Calu3 (cell line): ENCODE data around the gene ASIC2. TPM values are rescaled to one million over a fixed set of nuclear protein-coding genes. Genes with fewer than 3 reads are reported as not detected.

Source experiments
- BruUV-seq: library from RNA; stranded (reverse); fragments of 400-500 nt; replicated peaks from 2 replicates; lab custom pipeline; 2021; lab: Mats Ljungman, UMichigan
- CTCF ChIA-PET: fragments of 300-600 bp; sonication (Branson Sonifier 250); formaldehyde crosslinking; loops from one replicate; lab custom pipeline; 2022; ENCODE audit warnings: antibody characterized with exemption; lab: Charles Lee
- DNase-seq: peaks from one replicate; pipeline ENCODE4 v3.0.0; 2022
- H3K27ac Mint-ChIP-seq: one replicate; pipeline ENCODE4 v1.8.0; 2022; ENCODE audit warnings: mixed read lengths; ENCODE audit not compliant: unreplicated experiment
- H3K27me3 Mint-ChIP-seq: one replicate; pipeline ENCODE4 v1.8.0; 2022; ENCODE audit warnings: mixed read lengths; ENCODE audit not compliant: unreplicated experiment
- H3K36me3 Mint-ChIP-seq: one replicate; pipeline ENCODE4 v1.8.0; 2022; ENCODE audit warnings: mild to moderate bottlenecking, moderate library complexity, mixed read lengths; ENCODE audit not compliant: insufficient read depth, unreplicated experiment
- H3K4me1 Mint-ChIP-seq: one replicate; pipeline ENCODE4 v1.8.0; 2022; ENCODE audit warnings: mild to moderate bottlenecking, low read depth, mixed read lengths; ENCODE audit not compliant: unreplicated experiment
- H3K4me3 Mint-ChIP-seq: one replicate; pipeline ENCODE4 v1.8.0; 2022; ENCODE audit warnings: mild to moderate bottlenecking, low read depth, moderate library complexity, mixed read lengths; ENCODE audit not compliant: unreplicated experiment
- H3K9me3 Mint-ChIP-seq: one replicate; pipeline ENCODE4 v1.8.0; 2022; ENCODE audit warnings: low read depth, mixed read lengths; ENCODE audit not compliant: unreplicated experiment
- CTCF ChIP-seq: fragments of 200-600 bp; IDR thresholded peaks from one replicate; pipeline ENCODE4 v1.8.0; 2022; ENCODE audit warnings: antibody characterized with exemption; ENCODE audit not compliant: unreplicated experiment
- intact Hi-C: fragments of 100-400 bp; cut with micrococcal nuclease; formaldehyde crosslinking; loops from one replicate; pipeline ENCODE4 v1.10.0; 2022; ENCODE audit not compliant: unreplicated experiment
- total RNA-seq: library from RNA; stranded (reverse); gene quantifications from 2 replicates; pipeline ENCODE4 v1.2.3, GENCODE V29; 2022

ASIC2 gene
- total RNA-seq, 1 experiment from 2014 or later: not detected

- no peak for DNase-seq
- Mint-ChIP-seq H3K9me3 (peaks cover 2% of the 10 kb centered on the region), H3K4me1 (no peaks in the 10 kb centered on the region), H3K27me3 (peaks cover 71% of the 10 kb centered on the region), H3K4me3 (no peak overlapping the region), H3K27ac (no peak overlapping the region), H3K36me3 (no peaks in the 10 kb centered on the region)
- no peak for TF ChIP-seq CTCF
- intact Hi-C loops: no loop called here
- no TSS peak for BruUV-seq
- CTCF ChIA-PET: no interaction called here
These were observed 10.2 kb upstream of the ASIC2 start for GRCh38 chr17:33303254-33303653.

- CTCF ChIA-PET: no interaction called here
- DNase-seq: no peak
- Mint-ChIP-seq H3K4me3 (no peak overlapping the region), H3K9me3 (peaks cover 2% of the 10 kb centered on the region), H3K27me3 (peaks cover 63% of the 10 kb centered on the region), H3K36me3 (no peaks in the 10 kb centered on the region), H3K27ac (no peak overlapping the region), H3K4me1 (no peaks in the 10 kb centered on the region)
- TF ChIP-seq CTCF: no peak
- intact Hi-C loops: no loop called here
- no TSS peak for BruUV-seq
These were observed 9.3 kb upstream of the ASIC2 start for GRCh38 chr17:33302394-33302793.

- intact Hi-C loops: no loop called here
- Mint-ChIP-seq H3K36me3 (no peaks in the 10 kb centered on the region), H3K27me3 (peaks cover 58% of the 10 kb centered on the region), H3K4me3 (no peak overlapping the region), H3K27ac (no peak overlapping the region), H3K9me3 (no peaks in the 10 kb centered on the region), H3K4me1 (no peaks in the 10 kb centered on the region)
- no peak for TF ChIP-seq CTCF
- no peak for DNase-seq
- no TSS peak for BruUV-seq
- CTCF ChIA-PET: no interaction called here
These were observed 7.1 kb upstream of the ASIC2 start for GRCh38 chr17:33300241-33300640.

GRCh38 chr17:33299115-33299514 is 6.0 kb upstream of the ASIC2 start:
- H3K27me3 Mint-ChIP-seq: peaks cover 62% of the 10 kb centered on the region
- H3K4me3 Mint-ChIP-seq: no peak overlapping the region
- no peak overlapping the region for H3K27ac Mint-ChIP-seq
- TF ChIP-seq CTCF: no peak
- H3K9me3 Mint-ChIP-seq: no peaks in the 10 kb centered on the region
- CTCF ChIA-PET: no interaction called here
- intact Hi-C loops: no loop called here
- H3K4me1 Mint-ChIP-seq: no peaks in the 10 kb centered on the region
- no peak for DNase-seq
- no peaks in the 10 kb centered on the region for H3K36me3 Mint-ChIP-seq
- no TSS peak for BruUV-seq
